OCI-LY3 (cell line): ENCODE results near the gene KRT85.

Source experiments
- H2AFZ ChIP-seq: fragments of 200-600, 300-600 bp; shearing (Covaris generic); 2 replicates; pipeline ENCODE4 v1.6.0; 2014; ENCODE audit warnings: antibody characterized with exemption, low read depth, low read length
- H3K27ac ChIP-seq: fragments of 200-600, 300-600 bp; sonication (generic); 2 replicates; pipeline ENCODE4 v1.5.1; 2014; ENCODE audit warnings: mild to moderate bottlenecking, low read length, moderate library complexity, mixed read lengths
- H3K27me3 ChIP-seq: fragments of 200-600, 300-600 bp; sonication (generic); 2 replicates; pipeline ENCODE4 v1.6.1; 2014; ENCODE audit warnings: low read depth, low read length, mixed read lengths
- H3K36me3 ChIP-seq: fragments of 200-600, 300-600 bp; sonication (generic); replicated peaks from 2 replicates; pipeline ENCODE3; 2014; ENCODE audit warnings: low read depth, low read length, mixed read lengths
- H3K4me1 ChIP-seq: fragments of 300-600, 200-600 bp; sonication (generic); 2 replicates; pipeline ENCODE4 v1.6.1; 2014; ENCODE audit warnings: low read length, mixed read lengths
- H3K4me2 ChIP-seq: fragments of 200-600, 300-600 bp; sonication (generic); 2 replicates; pipeline ENCODE4 v1.6.1; 2014; ENCODE audit warnings: low read length, mixed read lengths
- H3K4me3 ChIP-seq: fragments of 300-600, 200-600 bp; sonication (generic); 2 replicates; pipeline ENCODE4 v1.5.1; 2014; ENCODE audit warnings: antibody characterized with exemption, mild to moderate bottlenecking, low read length, moderate library complexity
- H3K79me2 ChIP-seq: fragments of 300-600, 200-600 bp; shearing (Covaris generic); 2 replicates; pipeline ENCODE4 v1.6.1; 2014; ENCODE audit warnings: mild to moderate bottlenecking, low read length, mixed read lengths
- H3K9ac ChIP-seq: fragments of 300-600, 200-600 bp; shearing (Covaris generic); 2 replicates; pipeline ENCODE4 v1.6.0; 2014; ENCODE audit warnings: mild to moderate bottlenecking, low read length, moderate library complexity
- H3K9me3 ChIP-seq: fragments of 200-600, 300-600 bp; shearing (Covaris generic); 2 replicates; pipeline ENCODE4 v1.6.1; 2014; ENCODE audit warnings: low read length, mixed read lengths; ENCODE audit not compliant: insufficient read depth
- H4K20me1 ChIP-seq: fragments of 200-600, 300-600 bp; sonication (generic); 2 replicates; pipeline ENCODE4 v1.6.1; 2016; ENCODE audit warnings: low read length, mixed read lengths; ENCODE audit not compliant: insufficient read depth
- CTCF ChIP-seq: fragments of 200-600, 300-600 bp; sonication (generic); IDR thresholded peaks from 2 replicates; pipeline ENCODE4 v1.5.1; 2014; ENCODE audit warnings: antibody characterized with exemption, low read length, low read depth
- EZH2phosphoT487 ChIP-seq: fragments of 200-600 bp; shearing (Covaris generic); IDR thresholded peaks from 2 replicates; pipeline ENCODE4 v1.6.1; 2018; ENCODE audit warnings: antibody characterized with exemption, mixed run types, low read depth

Gene KRT85

GRCh38 chr12:52331039-52331438, 36.2 kb downstream of the KRT85 start:
- Histone ChIP-seq H3K79me2 (no peaks in the 10 kb centered on the region), H3K9ac (no peak overlapping the region), H2AFZ (no peak overlapping the region), H3K4me1 (peaks cover 15% of the 10 kb centered on the region), H3K4me3 (no peak overlapping the region), H3K27ac (no peak overlapping the region), H3K4me2 (no peak overlapping the region), H4K20me1 (no peaks in the 10 kb centered on the region), H3K9me3 (no peaks in the 10 kb centered on the region), H3K36me3 (no peaks in the 10 kb centered on the region), H3K27me3 (peaks cover 16% of the 10 kb centered on the region; the same call in 1 of the 2 replicates)
- TF ChIP-seq EZH2phosphoT487 (no peak), CTCF (no peak)

GRCh38 chr12:52327830-52328500, 39.3 kb downstream of the KRT85 start:
- H3K4me1 ChIP-seq: peaks cover 15% of the 10 kb centered on the region
- H2AFZ ChIP-seq: no peak overlapping the region
- peaks cover 28% of the 10 kb centered on the region for H3K27me3 ChIP-seq
- H3K36me3 ChIP-seq: no peaks in the 10 kb centered on the region
- no peak overlapping the region for H3K9ac ChIP-seq
- H3K4me3 ChIP-seq: peak overlapping the region; percentile 51
- no peaks in the 10 kb centered on the region for H3K79me2 ChIP-seq
- H3K4me2 ChIP-seq: peak overlapping the region; percentile 74
- no peaks in the 10 kb centered on the region for H3K9me3 ChIP-seq
- TF ChIP-seq EZH2phosphoT487 (no peak), CTCF (no peak)
- H4K20me1 ChIP-seq: no peaks in the 10 kb centered on the region
- H3K27ac ChIP-seq: no peak overlapping the region

GRCh38 chr12:52327052-52327829, 40.0 kb downstream of the KRT85 start:
- Histone ChIP-seq H3K9me3 (no peaks in the 10 kb centered on the region), H4K20me1 (no peaks in the 10 kb centered on the region), H3K9ac (no peak overlapping the region), H3K27ac (no peak overlapping the region), H3K4me3 (peak overlapping the region; percentile 51), H3K4me2 (peak overlapping the region; percentile 74), H3K36me3 (no peaks in the 10 kb centered on the region), H3K27me3 (peaks cover 35% of the 10 kb centered on the region), H2AFZ (peak overlapping the region; percentile 40; the same call in 1 of the 2 replicates), H3K79me2 (no peaks in the 10 kb centered on the region), H3K4me1 (peaks cover 15% of the 10 kb centered on the region)
- TF ChIP-seq EZH2phosphoT487 (no peak), CTCF (peak; percentile 99)

- TF ChIP-seq CTCF (no peak), EZH2phosphoT487 (no peak)
- Histone ChIP-seq H3K4me3 (no peak overlapping the region), H3K9me3 (no peaks in the 10 kb centered on the region), H3K36me3 (no peaks in the 10 kb centered on the region), H2AFZ (no peak overlapping the region), H4K20me1 (no peaks in the 10 kb centered on the region), H3K9ac (no peak overlapping the region), H3K4me1 (peaks cover 15% of the 10 kb centered on the region), H3K27me3 (peaks cover 52% of the 10 kb centered on the region), H3K27ac (no peak overlapping the region), H3K79me2 (no peaks in the 10 kb centered on the region), H3K4me2 (no peak overlapping the region)
Measured at GRCh38 chr12:52324153-52324444, 43.2 kb downstream of the KRT85 start.
